Left lung (tissue), 10 donors: Measurements from ENCODE around the gene PRKCZ. TPM values are rescaled to one million over a fixed set of nuclear protein-coding genes. Genes with fewer than 3 reads are reported as not detected.
"Not testable (repeated sequence)": the region's sequence is repeated elsewhere in the genome, so short reads cannot be mapped to it uniquely, and the experiment has no call there.

Source experiments
- ATAC-seq: fragments of 200-7000 bp; cut with Tn5 transposase; one replicate; pipeline ENCODE4 v1.9.1; 2020; ENCODE audit warnings: moderate library complexity
- DNase-seq, 4 donors: peaks; one replicate each; pipeline ENCODE4 v3.0.0-alpha.2; 2013 to 2020
- H3K27ac ChIP-seq, 2 donors: fragments of 200-600 bp; sonication (generic) in 1 of 2; one replicate each; pipeline versions ENCODE4 v1.5.0 to v1.8.0; 2020 to 2021
- H3K27me3 ChIP-seq, 2 donors: fragments of 200-600 bp; sonication (generic) in 1 of 2; one replicate each; pipeline versions ENCODE4 v1.5.0 to v1.8.0; 2020 to 2021
- H3K36me3 ChIP-seq, 2 donors: fragments of 200-600 bp; sonication (generic) in 1 of 2; one replicate each; pipeline versions ENCODE4 v1.5.0 to v1.8.0; 2020 to 2021
- H3K4me1 ChIP-seq, 2 donors: fragments of 200-600 bp; one replicate each; pipeline ENCODE4 v1.8.0; 2021
- H3K4me3 ChIP-seq, 2 donors: fragments of 200-600 bp; sonication (generic) in 1 of 2; one replicate each; pipeline versions ENCODE4 v1.5.0 to v1.8.0; 2020 to 2021; ENCODE audit warnings: mild to moderate bottlenecking in 1 of 2
- H3K9me3 ChIP-seq, 2 donors: fragments of 200-600 bp; sonication (generic) in 1 of 2; one replicate each; pipeline versions ENCODE4 v1.5.0 to v1.8.0; 2020 to 2021
- intact Hi-C, 2 donors: fragments of 100-400 bp; cut with DNase I; formaldehyde crosslinking; loops; one replicate each; pipeline versions ENCODE4 v1.11.2 to v1.14.2; 2022
- polyA plus RNA-seq, 6 donors: library from polyadenylated mRNA; unstranded; fragments of 120-200 nt; gene quantifications; one replicate each; pipeline ENCODE4 v1.2.1, GENCODE V29; 2013; ENCODE audit not compliant: insufficient read length in 6 of 6
- total RNA-seq, 2 donors: library from RNA; stranded (reverse); fragmentation: NEBNext Ultra II Directional; extraction: Animal tissue kit (Norgen Biotek cat#: 25700); gene quantifications; one replicate each; pipeline ENCODE4 v1.2.1, GENCODE V29; 2021
- TF ChIP-seq, protein P1 (sequence below), 2 donors: fragments of 200-600 bp; sonication (generic) in 1 of 2; IDR thresholded peaks; one replicate each; pipeline versions ENCODE4 v1.5.0 to v1.8.0; 2021; ENCODE audit warnings: antibody characterized with exemption in 2 of 2
- donor health status: DM: no; HTN: yes; CAD: no.
- donor health status: DM: no; HTN: no; CAD: no.

PRKCZ gene
- total and polyA plus RNA-seq, 8 donors = 37.5 to 129 (median 48.0) TPM

DNA sequence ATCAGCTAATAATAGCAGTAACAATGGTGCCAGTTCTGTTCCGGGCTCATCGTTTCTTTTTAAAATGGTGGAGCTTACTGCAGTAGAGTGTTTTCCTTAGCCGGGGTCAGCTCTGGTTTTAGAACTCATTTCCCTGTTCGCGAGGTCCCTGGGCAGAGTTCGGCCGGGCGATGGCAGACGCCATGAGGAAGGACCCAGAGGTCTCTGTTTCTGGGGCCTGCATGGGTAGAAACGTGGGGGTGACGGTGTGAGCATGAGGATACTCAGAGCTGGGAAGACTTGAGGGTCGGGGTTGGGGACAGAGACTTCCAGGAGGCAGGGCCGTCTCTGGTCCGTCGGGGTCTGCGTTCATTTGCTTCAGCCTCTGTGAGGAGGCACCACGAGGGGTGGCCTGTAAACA is 38.8 kb downstream of the PRKCZ start:
- no peak for ATAC-seq
- Histone ChIP-seq H3K27me3 (peaks cover 0 to 8% of the 10 kb centered on the region in 2 donors), H3K4me1 (no peaks in the 10 kb centered on the region), H3K9me3 (no peaks in the 10 kb centered on the region), H3K27ac (no peak overlapping the region), H3K36me3 (peaks cover 0 to 8% of the 10 kb centered on the region in 2 donors), H3K4me3 (no peak overlapping the region)
- TF ChIP-seq, protein P1, sequence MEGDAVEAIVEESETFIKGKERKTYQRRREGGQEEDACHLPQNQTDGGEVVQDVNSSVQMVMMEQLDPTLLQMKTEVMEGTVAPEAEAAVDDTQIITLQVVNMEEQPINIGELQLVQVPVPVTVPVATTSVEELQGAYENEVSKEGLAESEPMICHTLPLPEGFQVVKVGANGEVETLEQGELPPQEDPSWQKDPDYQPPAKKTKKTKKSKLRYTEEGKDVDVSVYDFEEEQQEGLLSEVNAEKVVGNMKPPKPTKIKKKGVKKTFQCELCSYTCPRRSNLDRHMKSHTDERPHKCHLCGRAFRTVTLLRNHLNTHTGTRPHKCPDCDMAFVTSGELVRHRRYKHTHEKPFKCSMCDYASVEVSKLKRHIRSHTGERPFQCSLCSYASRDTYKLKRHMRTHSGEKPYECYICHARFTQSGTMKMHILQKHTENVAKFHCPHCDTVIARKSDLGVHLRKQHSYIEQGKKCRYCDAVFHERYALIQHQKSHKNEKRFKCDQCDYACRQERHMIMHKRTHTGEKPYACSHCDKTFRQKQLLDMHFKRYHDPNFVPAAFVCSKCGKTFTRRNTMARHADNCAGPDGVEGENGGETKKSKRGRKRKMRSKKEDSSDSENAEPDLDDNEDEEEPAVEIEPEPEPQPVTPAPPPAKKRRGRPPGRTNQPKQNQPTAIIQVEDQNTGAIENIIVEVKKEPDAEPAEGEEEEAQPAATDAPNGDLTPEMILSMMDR (IDR thresholded peaks at IDR 0.05) = no peak
- intact Hi-C loops = no loop called here
- DNase-seq = peak in 1 of 4 donors; percentile 20

DNA sequence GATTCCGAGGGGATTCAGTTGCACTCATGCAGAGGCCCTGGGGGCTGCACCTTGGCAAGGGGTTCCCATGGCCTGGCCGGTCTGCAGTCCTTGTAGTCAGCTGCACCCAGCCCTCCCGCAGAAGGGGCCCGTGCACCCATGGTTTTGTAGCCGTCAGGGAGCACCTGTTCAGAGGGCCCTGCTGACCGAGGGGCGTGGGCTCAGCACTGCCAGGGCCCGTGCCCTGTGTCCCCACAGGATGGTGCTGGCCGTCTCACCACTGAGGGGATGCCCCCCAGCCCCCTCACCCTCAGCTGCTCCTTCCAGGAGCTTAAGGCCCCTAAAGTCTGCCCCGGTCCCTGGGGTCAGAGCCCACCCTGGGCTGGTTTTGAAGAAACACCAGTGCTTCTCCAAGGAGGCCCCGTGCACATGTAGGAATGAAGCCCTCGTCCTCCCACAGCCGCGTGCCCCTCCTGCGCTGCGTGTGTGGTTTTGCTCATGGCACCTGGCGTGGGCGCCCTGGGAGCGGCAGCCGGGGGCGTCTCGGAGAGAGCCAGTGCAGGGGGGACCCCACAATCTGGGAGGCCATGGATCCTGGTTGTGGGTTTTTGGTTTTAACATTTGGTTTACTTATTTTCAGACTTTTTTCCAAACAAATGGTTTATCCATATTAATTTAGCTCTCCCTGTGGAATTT is 40.1 kb downstream of the PRKCZ start:
- intact Hi-C loops = no loop called here
- Histone ChIP-seq H3K4me1 (no peaks in the 10 kb centered on the region), H3K27ac (no peak overlapping the region), H3K36me3 (peaks cover 0 to 8% of the 10 kb centered on the region in 2 donors), H3K4me3 (no peak overlapping the region), H3K9me3 (no peaks in the 10 kb centered on the region), H3K27me3 (peaks cover 0 to 8% of the 10 kb centered on the region in 2 donors)
- DNase-seq = no peak
- TF ChIP-seq, protein P1 (IDR thresholded peaks at IDR 0.05) = no peak
- ATAC-seq = no peak

DNA sequence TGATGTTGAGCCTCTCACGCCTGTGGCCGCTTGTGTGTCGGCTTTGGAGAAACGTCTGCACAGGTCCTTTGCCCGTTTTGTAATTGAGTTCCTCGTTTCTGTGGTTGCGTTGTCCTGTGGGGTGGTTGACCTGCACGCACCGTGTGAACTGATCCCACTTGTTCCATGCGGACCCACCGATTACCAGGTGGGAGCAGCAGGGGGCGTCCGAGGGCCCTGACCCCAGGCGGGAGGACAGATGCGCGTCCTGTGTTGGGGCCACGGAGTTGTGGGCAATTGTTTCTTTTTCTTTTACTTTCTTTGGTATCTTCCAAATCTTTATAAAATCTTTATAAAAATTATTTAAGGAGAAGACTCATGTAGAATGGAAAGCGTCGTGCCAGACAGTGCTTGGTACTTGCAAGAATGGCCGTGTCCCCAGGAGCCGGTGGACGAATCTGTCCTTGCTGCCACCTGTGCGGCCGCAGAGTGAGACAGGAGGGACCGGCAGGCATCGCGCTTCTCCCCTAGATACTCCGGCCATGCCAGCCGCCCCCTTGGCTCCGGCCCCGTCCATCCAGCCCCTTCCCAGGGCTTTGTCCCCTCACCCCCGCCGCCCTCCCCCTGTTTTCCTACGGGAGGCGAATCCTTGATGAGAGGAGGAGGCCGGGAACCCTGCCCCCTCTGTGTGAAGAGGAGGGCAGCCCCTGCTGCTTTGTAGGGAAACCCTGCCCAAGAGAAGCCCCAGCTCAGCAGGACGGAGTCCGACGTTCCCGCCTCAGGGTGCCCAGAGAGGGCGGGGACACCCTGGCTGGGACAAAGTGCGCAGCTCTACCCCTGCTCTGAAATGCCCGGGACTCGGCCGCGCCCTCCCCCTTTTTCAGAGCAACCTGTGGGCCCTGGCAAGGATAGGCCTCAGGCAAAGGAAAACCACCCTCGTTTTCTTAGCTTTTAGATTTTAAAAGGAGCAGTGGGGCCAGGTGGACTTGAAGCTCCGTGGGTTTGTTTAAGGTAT is 41.7 kb downstream of the PRKCZ start:
- intact Hi-C loops = no loop called here
- H3K4me3 ChIP-seq = no peak overlapping the region
- peaks cover 0 to 8% of the 10 kb centered on the region in 2 donors for H3K27me3 ChIP-seq
- peaks cover 0 to 4% of the 10 kb centered on the region in 2 donors for H3K9me3 ChIP-seq
- no peak overlapping the region for H3K27ac ChIP-seq
- peaks cover 0 to 8% of the 10 kb centered on the region in 2 donors for H3K36me3 ChIP-seq
- H3K4me1 ChIP-seq = no peaks in the 10 kb centered on the region
- TF ChIP-seq, protein P1 (IDR thresholded peaks at IDR 0.05) = peak in 1 of 2 donors; percentile 66
- DNase-seq (peak in 1 of 4 donors; percentile 32), ATAC-seq (peak; percentile 28)

DNA sequence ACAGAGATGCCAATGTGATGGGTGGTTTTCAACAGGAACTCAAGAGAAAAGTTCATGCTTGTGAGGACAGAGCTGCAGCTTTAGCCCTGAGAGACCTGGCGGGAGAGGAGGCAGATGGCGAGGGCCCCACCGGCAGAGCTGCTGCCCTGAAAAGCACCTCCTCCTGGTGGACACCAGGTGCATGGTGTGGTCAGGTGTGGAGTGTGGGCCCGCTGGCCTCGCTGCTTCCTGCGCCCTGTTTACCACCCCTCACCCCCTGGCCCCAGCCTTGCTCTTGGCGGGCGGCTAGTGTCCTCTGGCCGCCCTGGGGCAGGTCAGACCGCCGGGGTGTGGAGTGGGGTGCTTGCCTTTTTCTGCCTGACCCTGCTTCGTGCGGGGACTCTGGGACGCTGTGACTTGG is 42.8 kb downstream of the PRKCZ start:
- Histone ChIP-seq H3K36me3 (peaks cover 0 to 8% of the 10 kb centered on the region in 2 donors), H3K4me1 (no peaks in the 10 kb centered on the region), H3K9me3 (peaks cover 0 to 14% of the 10 kb centered on the region in 2 donors), H3K27ac (no peak overlapping the region), H3K4me3 (no peak overlapping the region), H3K27me3 (peaks cover 0 to 8% of the 10 kb centered on the region in 2 donors)
- DNase-seq (no peak), ATAC-seq (no peak)
- intact Hi-C loops = no loop called here
- TF ChIP-seq, protein P1 (IDR thresholded peaks at IDR 0.05) = no peak

DNA sequence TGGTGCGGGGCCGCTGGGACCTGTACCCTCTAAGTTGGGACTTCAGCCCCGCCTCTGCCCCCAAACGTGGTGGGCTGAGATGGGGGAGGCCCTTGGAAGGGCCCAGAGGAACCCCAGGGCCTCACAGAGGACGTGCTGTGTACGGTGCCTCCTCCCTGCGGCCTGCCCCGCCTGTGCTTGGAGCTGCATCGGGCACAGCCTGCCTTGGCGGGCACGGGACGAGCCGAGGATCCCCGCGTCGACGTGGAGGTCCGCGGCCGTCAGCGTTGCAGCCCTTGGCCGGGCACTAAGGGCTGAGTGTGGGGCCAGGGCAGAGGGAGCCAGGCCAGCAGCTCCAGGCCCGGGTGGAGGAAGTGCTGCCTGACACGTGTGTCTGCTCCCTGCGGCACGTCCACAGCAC is 43.4 kb downstream of the PRKCZ start:
- DNase-seq (no peak), ATAC-seq (no peak)
- H3K9me3 ChIP-seq = peaks cover 0 to 14% of the 10 kb centered on the region in 2 donors

DNA sequence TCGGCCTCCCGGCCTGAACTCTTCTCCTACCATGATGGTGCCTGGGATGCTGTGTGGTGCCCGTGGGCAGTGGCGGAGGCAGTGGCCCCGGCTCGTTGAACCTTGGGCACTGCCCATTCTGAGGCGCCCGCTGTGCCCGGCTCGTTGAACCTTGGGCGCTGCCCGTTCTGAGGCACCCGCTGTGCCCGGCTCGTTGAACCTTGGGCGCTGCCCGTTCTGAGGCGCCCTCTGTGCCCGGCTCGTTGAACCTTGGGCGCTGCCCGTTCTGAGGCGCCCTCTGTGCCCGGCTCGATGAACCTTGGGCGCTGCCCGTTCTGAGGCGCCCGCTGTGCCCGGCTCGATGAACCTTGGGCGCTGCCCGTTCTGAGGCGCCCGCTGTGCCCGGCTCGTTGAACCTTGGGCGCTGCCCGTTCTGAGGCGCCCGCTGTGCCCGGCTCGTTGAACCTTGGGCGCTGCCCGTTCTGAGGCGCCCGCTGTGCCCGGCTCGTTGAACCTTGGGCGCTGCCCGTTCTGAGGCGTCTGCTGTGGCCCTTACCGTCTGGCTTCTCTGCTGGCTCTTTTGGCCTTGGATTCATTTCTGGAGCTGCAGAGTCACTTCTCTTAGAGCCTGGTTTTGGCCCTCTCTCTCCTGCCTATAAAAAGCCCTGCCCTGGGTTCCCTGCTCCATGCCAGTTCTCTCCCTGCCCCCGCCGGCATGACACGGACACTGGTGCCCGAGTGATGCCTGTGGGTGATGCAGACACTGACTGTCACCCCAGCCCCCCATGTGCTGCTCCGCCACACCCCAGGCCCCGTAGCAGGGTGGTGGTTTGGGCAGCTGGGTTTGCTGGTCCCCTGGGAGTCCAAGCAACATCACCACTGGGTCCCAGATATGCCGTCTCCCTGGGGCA is 44.3 kb downstream of the PRKCZ start:
- H3K36me3 ChIP-seq, DNase-seq, H3K27me3 ChIP-seq, intact Hi-C loops, H3K4me1 ChIP-seq, H3K27ac ChIP-seq, ATAC-seq, H3K4me3 ChIP-seq: not testable (repeated sequence)
- peaks cover 0 to 14% of the 10 kb centered on the region in 2 donors for H3K9me3 ChIP-seq

More for the DNA sequence above, 43.4 kb downstream of the PRKCZ start:
- H3K4me3 ChIP-seq = no peak overlapping the region
- no peak overlapping the region for H3K27ac ChIP-seq
- peaks cover 0 to 2% of the 10 kb centered on the region in 2 donors for H3K36me3 ChIP-seq
- intact Hi-C loops = no loop called here
- TF ChIP-seq, protein P1 (IDR thresholded peaks at IDR 0.05) = no peak
- peaks cover 0 to 8% of the 10 kb centered on the region in 2 donors for H3K27me3 ChIP-seq
- no peaks in the 10 kb centered on the region for H3K4me1 ChIP-seq
